ENCODE measurements around the gene OPA1. TPM values are rescaled to one million over a fixed set of nuclear protein-coding genes. Genes with fewer than 3 reads are reported as not detected.

The OPA1 gene
- total RNA-seq, 1 experiment from 2014 or later: 75.4 TPM

DNA sequence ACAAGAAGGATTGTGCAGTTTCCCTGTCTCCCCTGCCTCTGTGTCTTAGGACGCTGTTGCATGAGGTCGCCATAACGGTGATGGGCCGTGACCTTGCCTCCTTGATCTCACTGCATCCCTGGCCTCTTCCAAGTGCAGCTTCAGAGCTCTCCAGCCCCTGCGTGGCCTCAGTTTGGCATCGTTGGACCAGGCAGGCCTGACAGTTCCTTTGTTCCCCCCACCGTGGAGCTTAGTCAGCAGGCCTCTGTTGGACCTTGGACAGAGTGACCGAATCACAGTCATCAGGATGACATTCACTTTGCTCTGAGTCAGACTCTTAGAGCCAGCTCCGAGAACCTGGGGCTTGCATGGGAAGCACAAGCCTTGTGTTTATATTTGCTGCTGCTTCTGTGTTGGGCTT is 139.4 kb downstream of the OPA1 start:
- H2BK20ac ChIP-seq (ENCODE audit: low read depth, low read length, poor library complexity, severe bottlenecking): no peak overlapping the region
- H3K18ac ChIP-seq (ENCODE audit: insufficient read length, low read depth, low read length): no peak overlapping the region
- TF ChIP-seq, protein P1, sequence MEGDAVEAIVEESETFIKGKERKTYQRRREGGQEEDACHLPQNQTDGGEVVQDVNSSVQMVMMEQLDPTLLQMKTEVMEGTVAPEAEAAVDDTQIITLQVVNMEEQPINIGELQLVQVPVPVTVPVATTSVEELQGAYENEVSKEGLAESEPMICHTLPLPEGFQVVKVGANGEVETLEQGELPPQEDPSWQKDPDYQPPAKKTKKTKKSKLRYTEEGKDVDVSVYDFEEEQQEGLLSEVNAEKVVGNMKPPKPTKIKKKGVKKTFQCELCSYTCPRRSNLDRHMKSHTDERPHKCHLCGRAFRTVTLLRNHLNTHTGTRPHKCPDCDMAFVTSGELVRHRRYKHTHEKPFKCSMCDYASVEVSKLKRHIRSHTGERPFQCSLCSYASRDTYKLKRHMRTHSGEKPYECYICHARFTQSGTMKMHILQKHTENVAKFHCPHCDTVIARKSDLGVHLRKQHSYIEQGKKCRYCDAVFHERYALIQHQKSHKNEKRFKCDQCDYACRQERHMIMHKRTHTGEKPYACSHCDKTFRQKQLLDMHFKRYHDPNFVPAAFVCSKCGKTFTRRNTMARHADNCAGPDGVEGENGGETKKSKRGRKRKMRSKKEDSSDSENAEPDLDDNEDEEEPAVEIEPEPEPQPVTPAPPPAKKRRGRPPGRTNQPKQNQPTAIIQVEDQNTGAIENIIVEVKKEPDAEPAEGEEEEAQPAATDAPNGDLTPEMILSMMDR (conservative IDR thresholded peaks at IDR 0.05): no peak
- H3K27me3 ChIP-seq (ENCODE audit: insufficient read depth, low read length): no peaks in the 10 kb centered on the region
- no peaks in the 10 kb centered on the region for H3K9me3 Mint-ChIP-seq
- H3K79me2 ChIP-seq (ENCODE audit: insufficient read depth, low read length): no peaks in the 10 kb centered on the region
- H3K27me3 Mint-ChIP-seq (ENCODE audit: low read depth): peaks cover 1% of the 10 kb centered on the region; the same call in 1 of the 2 replicates
- H2BK120ac ChIP-seq (ENCODE audit: low read depth, low read length, poor library complexity, severe bottlenecking): no peak overlapping the region
- no peak overlapping the region for H2BK15ac ChIP-seq (ENCODE audit: low read depth, low read length)
- H3K4me2 ChIP-seq (ENCODE audit: insufficient read depth, insufficient read length, low read length): no peak overlapping the region
- H2BK12ac ChIP-seq (ENCODE audit: insufficient read length, low read depth, low read length): no peak overlapping the region
- H4K5ac ChIP-seq (ENCODE audit: insufficient read length, low read depth, low read length): no peak overlapping the region
- no peaks in the 10 kb centered on the region; a peak in 1 of 7 replicates for H3K36me3 Mint-ChIP-seq (ENCODE audit: insufficient read depth in 1 of 3, low read depth in 3 of 3)
- no peak overlapping the region for H3K14ac ChIP-seq (ENCODE audit: insufficient read depth, low read length)
- no peak overlapping the region for H3K4me3 Mint-ChIP-seq
- no peak overlapping the region for H3K27ac ChIP-seq (ENCODE audit: insufficient read length, low read depth, low read length)
- DNase-seq: no peak
- H3K23ac ChIP-seq (ENCODE audit: insufficient read length, low read depth, low read length): no peak overlapping the region
- no peak overlapping the region for H3K4ac ChIP-seq (ENCODE audit: low read depth, low read length)
- H3K9ac ChIP-seq (ENCODE audit: extremely low read depth, insufficient read length, low read length): no peak overlapping the region
- no peak overlapping the region for H3K56ac ChIP-seq (ENCODE audit: insufficient read length, low read depth, low read length)
- no peaks in the 10 kb centered on the region for H3K79me1 ChIP-seq (ENCODE audit: insufficient read depth, low read depth, low read length, poor library complexity, severe bottlenecking)
- H3K4me1 Mint-ChIP-seq: peaks cover 25 to 31% of the 10 kb centered on the region in 2 experiments
- peaks cover 2% of the 10 kb centered on the region; the same call in 1 of the 2 replicates for H3K4me1 ChIP-seq (ENCODE audit: insufficient read depth, low read length)
- no peak overlapping the region for H3K27ac Mint-ChIP-seq
- H3K9me3 ChIP-seq (ENCODE audit: control insufficient read depth, low read depth, low read length): no peaks in the 10 kb centered on the region
- no peak overlapping the region for H2BK5ac ChIP-seq (ENCODE audit: insufficient read length, low read length)
- WGBS (ENCODE audit: extremely low coverage, insufficient read length, low lambda C conversion rate): no CpG with 5 or more reads among the region's 9 CpGs
- no peaks in the 10 kb centered on the region for H3K23me2 ChIP-seq (ENCODE audit: insufficient read length, low read depth, low read length, poor library complexity, severe bottlenecking)
- H2AFZ ChIP-seq (ENCODE audit: low read length): no peak overlapping the region
- H3T11ph ChIP-seq (ENCODE audit: low read length): no peak overlapping the region
- H4K8ac ChIP-seq (replicated peaks; ENCODE audit: insufficient read length, low read depth, low read length): no peak overlapping the region
- H2AK5ac ChIP-seq (ENCODE audit: insufficient read length, low read length): no peak overlapping the region
- no peak overlapping the region for H4K91ac ChIP-seq (ENCODE audit: insufficient read length, low read depth, low read length)
- no peaks in the 10 kb centered on the region for H4K20me1 ChIP-seq (ENCODE audit: control insufficient read depth, insufficient read depth, insufficient read length)
